HG02938 (cell line): Measurements from ENCODE around the gene COX18.

Experiments used
- ATAC-seq: cut with Tn5 transposase; IDR thresholded peaks from one replicate; pipeline ENCODE4 v1.9.1; 2021; ENCODE audit warnings: mild to moderate bottlenecking, moderate library complexity; ENCODE audit not compliant: unreplicated experiment

Gene COX18

DNA sequence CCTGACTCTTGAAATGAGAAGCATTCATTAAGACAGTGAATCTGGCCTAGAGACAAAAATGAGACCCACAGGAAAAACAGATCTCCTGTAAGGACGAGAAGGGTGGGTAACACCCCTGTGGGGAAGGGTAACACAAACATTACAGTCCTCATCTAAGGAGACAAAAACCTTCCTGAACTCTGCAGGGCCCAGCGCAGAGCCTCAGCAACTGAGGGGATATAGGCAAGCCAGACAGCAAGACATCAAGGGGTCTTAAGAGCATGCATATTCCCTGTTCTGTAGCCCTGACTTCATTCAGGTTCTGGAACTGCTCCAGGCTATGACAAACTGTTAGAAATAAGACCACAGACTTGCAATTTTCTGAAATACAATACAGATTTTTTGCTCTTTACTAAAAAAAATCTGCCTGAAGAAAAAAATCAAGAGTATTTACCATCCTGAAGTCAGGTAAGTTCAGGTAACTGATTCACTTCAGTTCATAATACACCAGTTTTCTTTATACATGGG, 15.5 kb downstream of the COX18 start:
- no peak for ATAC-seq

DNA sequence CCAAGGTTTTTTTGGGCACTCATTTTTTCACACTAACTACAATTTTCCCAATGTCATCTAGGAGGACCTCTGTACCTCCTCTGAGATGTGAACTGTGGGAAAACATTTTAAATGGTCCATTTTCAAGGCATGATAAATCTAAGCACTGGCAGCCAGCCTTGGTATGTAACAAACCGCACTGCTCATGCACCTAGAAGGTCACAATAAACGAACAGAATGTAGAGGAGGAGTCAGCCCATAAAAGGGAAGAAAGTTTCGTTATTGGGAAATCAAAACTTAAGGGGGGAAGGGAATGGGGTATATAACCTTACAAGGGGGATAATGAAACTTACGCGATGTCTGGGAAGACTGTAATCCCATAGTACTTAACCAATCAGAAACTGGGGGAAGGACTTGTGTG, 16.4 kb downstream of the COX18 start:
- ATAC-seq, result no peak

- no peak for ATAC-seq
Observed at GRCh38 chr4:73051625-73052024, 17.9 kb downstream of the COX18 start.

DNA sequence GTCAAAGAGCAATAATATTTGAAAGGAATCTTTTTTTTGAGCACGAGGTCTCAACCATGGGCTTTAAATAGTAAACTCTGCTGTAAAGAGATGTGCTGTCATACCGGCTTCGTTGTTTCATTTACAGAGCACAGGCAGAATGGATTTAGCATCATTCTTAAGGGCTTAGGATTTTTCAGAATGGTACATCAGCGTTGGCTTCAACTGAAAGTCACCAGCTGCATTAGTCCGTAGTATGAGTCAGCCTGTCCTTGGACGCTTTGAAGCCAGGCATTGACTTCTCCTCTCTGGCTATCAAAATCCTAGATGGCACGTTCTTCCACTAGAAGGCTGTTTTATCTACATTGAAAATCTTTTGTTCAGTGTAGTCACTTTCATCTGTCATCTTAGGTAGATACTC, 23.6 kb downstream of the COX18 start:
- no peak for ATAC-seq

- no peak for ATAC-seq
Observed at GRCh38 chr4:73037057-73037456, 32.5 kb downstream of the COX18 start.

DNA sequence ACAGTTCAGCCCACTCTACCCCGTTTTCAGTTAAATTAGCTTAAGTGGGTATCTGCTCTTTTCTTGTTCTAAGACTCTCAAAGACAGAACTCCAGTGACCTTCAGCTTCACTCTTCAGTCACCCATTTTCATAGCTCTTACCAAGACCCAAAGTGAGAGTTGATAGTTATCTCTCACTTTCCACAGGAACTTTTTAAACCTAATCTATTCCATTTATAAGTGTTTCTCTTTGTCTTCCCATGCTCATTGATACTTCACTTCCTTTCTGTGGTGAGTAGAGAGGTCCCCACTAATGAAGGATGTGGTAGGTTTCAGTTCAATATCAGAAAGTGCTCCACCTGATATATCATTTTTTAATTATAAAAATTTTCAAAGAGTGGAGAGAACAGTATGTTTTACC, 33.4 kb downstream of the COX18 start:
- no peak for ATAC-seq

GRCh38 chr4:73034896-73035295, 34.6 kb downstream of the COX18 start:
- no peak for ATAC-seq

- ATAC-seq, result no peak
Observed at GRCh38 chr4:73028621-73029020, 40.9 kb downstream of the COX18 start.

- ATAC-seq, result peak; percentile 58
Observed at GRCh38 chr4:73021634-73022033, 47.9 kb downstream of the COX18 start.

DNA sequence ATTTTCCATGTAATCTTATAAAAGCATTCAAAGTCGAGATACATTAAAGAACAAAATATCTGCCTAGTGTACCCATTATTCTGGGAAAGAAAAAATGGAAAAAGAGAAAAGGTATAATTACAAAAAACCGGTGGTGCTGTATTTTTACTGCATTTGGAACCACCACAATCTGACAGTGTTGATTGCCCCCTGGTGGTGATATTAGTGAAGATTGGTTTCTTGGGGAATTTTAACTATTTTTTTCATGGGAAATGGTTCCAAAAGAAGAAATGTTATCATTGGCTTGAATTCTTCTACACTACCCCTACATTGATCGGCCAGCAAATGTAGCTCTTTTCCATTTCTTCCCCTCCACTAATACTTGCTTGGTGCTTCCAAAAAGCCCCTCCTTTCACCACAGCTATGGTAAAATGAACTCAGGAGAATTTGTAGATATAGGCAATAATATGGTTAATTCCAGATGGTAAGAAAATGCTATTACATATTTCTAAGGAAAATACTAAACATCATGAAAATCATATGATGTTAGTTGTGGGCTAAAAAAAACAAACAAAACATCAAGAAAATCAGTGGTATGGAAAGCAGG, 50.0 kb downstream of the COX18 start:
- ATAC-seq, result no peak

- ATAC-seq, result no peak
Observed at GRCh38 chr4:73018595-73018994, 50.9 kb downstream of the COX18 start.

DNA sequence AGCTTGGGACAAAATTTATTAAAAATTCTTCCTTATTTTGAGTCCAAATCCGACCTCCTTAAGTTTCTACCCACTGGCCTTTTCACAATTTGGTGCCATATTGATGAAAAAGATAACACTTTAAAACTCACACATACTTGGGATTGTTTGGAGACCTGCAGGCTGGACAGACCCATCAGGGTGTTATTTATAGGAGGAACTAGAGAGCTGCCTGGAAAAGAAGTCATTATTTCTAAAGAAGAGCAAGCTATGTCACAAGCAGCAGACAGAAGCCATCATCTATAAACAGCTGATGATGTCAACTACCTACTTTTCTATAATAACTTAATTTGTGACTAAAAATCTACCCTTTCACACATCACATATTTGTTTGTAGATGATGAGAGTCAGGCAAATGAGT, 56.2 kb downstream of the COX18 start:
- ATAC-seq, result no peak

DNA sequence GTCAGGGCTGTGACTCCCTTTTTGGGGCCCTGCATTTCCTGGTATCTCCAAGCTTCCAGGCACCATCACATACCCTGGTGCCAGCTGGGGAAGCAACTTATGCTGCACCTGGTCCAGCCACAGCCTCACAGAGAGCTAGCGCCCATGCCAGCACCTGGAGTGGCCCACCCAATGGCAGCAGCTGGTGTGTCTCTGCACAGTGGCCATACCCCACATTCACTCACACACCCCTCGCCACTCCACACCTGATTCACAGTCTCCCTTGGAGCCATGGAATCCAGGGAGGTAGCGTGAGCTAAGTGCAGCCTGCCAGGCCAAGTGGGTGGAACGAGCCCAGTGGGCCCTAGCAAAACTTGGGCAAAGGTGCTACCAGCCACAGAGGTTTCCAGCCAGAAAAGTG, 56.8 kb downstream of the COX18 start:
- no peak for ATAC-seq

GRCh38 chr4:73011629-73011985, 57.9 kb downstream of the COX18 start:
- ATAC-seq, result no peak

DNA sequence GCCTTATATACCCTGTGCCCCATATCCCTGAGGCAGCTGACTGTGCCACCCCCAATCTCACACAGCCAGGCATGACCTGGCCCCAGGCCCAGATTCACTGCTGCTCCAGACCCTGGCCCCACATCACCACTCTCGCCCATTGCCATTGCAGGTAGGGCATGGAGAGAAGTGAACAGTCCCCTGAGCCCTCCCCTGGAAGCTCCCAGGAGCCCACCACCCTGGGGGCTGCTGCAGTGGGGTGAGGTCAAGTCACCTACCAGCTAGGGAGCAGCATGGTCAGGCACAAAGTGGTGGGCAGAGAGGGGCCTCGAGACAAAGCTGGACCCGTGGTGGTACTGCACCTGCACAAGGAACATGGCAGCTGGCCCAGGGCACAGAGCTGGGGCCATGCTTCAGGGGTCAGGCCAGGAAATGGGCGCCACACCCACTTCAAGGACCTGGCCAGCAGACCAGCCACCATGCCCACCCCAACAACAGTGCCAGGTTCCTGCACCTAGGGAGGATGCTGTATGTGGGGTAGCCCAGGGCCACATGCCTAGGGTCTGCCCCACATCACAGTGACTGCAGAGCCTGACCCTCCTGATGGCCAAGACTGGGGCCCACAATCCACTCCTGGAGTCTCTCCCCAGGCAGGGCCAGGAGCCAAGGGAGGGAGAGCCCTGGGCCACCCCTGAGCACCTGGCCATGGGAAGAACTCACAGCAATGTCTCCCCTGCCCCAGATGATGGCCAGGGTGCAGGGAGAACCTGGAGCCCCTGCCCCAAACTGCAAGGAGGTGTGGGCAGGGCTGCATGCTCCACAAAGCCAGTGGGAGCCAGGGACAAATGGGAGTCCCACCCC, 58.5 kb downstream of the COX18 start:
- ATAC-seq, result no peak

GRCh38 chr4:73007526-73008100, 61.9 kb downstream of the COX18 start:
- no peak for ATAC-seq

- ATAC-seq, result peak; percentile 74
Observed at GRCh38 chr4:73006286-73006990, 63.1 kb downstream of the COX18 start.

- ATAC-seq, result no peak
Observed at GRCh38 chr4:73005514-73005913, 64.0 kb downstream of the COX18 start.
